Measurements from ENCODE around the gene CRKL.
A peak's percentile ranks its signal among the peaks of the same experiment; 100 is the strongest.
"Not testable (repeated sequence)": the region's sequence is repeated elsewhere in the genome, so short reads cannot be mapped to it uniquely, and the experiment has no call there.

Gene CRKL, protein sequence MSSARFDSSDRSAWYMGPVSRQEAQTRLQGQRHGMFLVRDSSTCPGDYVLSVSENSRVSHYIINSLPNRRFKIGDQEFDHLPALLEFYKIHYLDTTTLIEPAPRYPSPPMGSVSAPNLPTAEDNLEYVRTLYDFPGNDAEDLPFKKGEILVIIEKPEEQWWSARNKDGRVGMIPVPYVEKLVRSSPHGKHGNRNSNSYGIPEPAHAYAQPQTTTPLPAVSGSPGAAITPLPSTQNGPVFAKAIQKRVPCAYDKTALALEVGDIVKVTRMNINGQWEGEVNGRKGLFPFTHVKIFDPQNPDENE

DNA sequence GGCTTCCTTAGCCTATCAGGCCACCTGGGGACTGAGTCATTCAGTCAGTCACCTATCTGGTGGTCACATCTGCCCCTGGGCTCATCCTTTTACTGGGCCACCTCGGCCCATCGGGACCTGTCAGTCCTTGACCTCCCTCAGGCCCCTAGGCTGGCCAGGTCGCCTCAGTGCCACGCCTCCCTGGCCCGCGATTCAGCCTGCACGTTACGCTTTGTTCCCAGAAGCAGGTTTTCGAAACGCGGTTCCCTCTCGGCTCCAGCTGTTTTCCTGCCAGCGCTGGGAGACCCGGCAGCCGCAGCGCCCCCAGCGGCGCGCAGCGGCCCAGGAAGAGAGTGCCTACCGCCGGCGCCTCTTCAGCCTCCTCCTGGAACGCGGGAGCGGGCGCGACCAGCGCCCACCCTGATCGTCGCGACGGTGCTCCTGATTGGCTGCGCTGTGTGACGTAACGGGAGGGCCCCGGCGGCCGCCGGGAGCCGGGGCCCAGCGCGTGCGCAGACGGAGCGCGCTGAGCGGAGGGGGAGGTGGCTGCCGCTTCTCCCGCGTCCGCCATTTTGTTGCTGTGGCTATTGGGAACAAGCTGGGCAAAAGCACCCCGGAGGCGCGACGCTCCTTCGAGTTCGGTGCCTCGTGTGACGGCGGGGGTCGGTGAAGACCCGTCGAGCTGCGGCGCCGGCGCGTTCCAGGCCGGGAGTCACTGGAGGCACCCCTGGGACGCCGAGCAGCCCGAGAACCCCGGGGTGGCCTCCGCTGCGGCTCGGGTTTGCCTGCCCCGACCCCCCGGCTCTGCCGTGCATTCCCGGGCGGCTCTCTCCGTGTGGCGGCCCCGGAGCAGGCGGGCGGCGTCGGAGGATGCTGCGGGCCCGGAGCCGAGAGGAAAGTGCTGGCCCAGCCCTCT lies at the start of gene CRKL:
CRKL (plus strand) TSS at position 492 of the 895 bp plus-strand sequence. CDS start 528 bp downstream, outside the sequence.
- DNase-seq (ENCODE audit: low spot score): peak; percentile 100

GRCh38 chr22:20868025-20868962 lies 48.9 kb upstream of the CRKL start:
- DNase-seq (ENCODE audit: low spot score): no peak

DNA sequence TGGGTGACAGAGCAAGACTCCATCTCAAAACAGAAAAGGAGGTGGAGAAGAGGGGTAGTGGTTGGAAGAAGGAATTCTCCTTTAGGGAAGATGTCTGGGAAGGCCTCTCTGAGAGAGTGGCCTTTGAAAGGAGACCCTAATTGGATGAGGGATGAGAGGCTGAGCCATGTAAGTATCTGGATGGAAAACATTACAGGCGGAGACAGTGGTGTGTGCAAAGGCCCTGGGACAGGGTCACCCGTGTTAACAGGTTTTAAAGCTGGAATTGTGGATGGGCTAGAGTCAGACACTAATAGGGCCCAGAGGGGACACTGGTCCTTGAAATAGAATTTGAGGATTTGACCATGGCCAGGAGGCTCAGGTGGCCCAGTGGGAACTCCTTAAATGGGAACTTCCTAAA lies 48.0 kb upstream of the CRKL start:
- no peak for DNase-seq (ENCODE audit: low spot score)

DNA sequence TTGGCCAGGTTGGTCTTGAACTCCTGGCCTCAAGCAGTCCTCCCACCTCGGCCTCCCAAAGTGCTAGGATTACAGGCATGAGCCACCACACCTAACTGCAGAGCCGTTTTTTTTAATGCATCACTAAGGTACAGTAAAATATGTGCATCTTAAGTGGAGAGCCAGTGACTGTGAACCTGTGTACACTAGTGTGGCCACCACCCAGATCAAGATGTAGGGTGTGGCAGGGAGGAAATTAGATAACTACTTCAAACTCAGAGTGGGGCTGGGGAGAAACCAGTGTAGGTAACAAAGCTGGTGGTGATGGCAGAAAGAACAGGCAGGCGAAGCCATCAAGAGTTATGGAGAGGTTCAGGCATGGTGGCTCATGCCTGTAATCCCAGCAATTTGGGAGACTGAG lies 44.0 kb upstream of the CRKL start:
- DNase-seq (ENCODE audit: low spot score): no peak

GRCh38 chr22:20875296-20875695 lies 41.9 kb upstream of the CRKL start:
- no peak for DNase-seq (ENCODE audit: low spot score)

- DNase-seq (ENCODE audit: low spot score): peak; percentile 68
These were observed 39.5 kb upstream of the CRKL start for GRCh38 chr22:20877715-20878114.

DNA sequence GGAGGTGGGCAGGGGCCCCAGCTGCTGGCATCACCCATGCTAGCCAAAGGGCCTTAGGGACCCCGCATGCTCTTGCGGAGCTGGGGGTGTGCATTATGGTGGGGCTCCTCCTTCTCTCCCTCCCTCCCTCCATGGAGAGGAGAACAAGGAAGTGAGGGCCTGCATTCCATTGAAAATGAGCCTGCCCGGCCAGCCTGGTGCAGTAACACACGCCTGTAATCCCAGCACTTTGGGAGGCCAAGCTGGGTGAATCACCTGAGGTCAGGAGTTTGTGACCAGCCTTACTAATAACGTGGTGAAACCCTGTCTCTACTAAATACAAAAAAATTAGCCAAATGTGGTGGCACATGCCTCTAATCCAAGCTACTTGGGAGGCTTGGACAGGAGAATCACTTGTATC lies 36.0 kb upstream of the CRKL start:
- no peak for DNase-seq (ENCODE audit: low spot score)

DNA sequence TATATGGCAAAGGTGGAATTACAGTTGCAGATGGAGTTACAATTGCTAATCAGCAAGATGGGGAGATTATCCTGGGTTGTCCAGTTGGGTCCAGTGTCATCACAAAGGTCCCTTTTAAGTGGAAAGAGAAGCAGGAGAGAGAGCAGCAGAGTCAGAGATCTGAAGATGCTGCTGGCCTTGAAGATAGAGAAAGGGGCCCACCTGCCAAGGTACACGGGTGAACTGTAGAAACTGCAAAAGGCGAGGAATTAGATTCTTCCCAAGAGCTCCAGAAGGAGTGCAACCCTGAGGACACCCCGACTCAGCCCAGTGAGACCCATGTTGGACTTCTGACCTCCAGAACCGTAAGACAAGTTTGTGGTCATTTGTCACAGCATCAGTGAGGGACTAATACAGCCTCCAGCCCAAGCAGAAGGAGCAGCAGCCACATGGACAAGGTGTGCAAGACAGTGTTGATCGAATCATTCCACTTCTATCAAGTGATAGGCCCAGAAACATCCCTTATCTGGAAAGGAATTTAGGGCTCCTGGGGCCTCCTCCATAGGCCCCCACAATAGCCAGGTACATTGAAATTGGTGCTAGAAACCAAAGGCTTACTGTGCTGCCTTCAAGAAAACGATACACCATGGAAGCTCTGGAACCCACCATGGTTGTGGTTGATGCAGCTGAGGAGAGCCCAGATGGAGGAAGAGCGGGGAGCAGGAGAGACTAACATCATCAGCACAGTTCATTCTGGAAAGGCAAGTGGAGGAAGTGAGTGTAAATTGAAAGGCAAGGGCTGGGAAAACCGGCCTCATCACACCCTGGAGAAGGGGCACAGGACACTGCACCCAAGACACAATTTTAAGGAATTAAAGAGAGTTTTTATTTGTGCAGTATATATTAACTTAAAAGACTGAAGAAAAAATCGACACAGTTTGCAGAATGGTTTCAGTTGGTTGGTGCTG lies 35.1 kb upstream of the CRKL start:
- no peak for DNase-seq (ENCODE audit: low spot score)

- DNase-seq (ENCODE audit: low spot score): no peak
These were observed 34.4 kb upstream of the CRKL start for GRCh38 chr22:20882855-20883254.

DNA sequence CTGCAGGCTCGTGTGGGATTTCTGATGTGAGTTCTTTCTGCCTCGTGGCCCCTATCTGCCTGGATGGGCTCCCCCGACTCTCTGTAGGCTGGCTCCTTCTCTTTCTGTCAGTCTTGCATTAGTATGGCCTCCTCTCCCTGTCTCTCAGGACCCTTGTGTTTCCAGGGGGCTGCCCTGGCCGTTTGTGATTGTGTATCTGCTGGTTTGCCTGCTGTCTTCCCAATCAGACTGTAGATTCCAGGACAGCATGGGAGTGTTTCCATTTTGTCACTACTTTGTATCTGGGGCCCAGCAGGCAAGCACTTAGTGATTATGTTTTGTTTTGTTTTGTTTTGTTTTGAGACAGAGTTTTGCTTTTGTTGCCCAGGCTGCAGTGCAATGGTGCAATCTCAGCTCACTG lies 32.8 kb upstream of the CRKL start:
- DNase-seq (ENCODE audit: low spot score): no peak

DNA sequence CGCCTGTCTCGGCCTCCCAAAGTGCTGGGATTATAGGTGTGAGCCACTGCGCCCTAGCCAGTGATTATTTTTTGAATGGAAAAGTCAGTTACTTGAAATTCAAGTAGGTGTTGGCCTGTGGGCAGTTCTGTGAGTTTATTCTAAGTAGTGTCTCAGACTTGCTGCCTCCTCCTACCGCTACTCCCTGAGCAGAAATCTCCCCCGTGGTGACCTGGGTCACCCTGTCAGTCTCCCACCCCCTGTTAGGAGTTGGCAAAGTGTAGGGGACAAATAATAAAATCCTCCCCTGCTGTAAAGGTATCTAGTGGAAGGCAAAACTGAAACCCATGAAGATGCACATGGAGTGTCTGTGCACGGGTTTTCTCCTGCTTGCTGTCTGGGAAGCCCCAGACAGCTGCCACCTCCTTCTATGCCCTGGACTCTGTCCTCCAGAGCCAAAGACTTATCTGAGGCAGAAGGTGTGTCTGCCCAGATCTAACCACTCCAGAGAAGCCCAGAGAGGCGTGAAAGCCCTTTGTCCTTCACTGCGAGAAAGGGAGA lies 32.1 kb upstream of the CRKL start:
- DNase-seq (ENCODE audit: low spot score): no peak

DNA sequence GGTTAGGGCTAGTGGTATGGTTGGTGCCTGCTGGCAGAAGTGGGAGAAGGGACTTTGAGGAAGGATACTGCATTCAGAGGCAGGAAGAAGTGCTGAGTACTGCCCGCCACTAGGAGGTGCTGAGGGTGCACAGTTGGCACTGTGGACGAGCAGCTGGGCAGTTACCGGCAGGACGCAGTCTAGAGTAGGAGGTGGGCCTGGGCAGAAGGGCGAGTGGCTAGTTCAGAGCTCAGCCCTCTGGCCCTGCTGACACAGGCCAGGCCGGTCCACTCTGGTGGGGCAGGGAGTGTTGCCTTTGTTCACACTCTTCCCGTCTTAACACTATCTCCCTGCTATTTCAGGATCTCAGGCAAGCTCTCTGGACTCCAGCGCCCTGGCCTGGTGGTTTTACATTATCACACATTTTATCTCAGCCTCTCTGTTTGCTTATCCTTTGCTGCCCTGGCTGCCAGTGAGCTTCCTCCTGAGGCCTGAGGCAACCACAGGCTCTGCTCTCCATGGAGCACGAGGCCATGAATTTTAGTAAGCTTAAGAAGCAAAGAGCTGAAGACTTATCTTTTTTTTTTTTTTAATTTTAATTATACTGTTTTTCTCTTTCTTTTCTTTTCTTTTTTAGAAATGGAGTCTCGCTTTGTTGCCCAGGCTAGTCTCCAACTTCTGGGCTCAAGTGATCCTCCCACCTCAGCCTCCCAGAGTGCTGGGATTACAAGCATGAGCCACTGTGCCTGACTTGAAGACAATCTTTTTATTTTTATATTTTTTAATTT lies 31.5 kb upstream of the CRKL start:
- DNase-seq (ENCODE audit: low spot score): peak; percentile 86

- DNase-seq (ENCODE audit: low spot score): no peak
These were observed 29.8 kb upstream of the CRKL start for GRCh38 chr22:20887375-20887774.

- DNase-seq (ENCODE audit: low spot score): no peak
These were observed 28.0 kb upstream of the CRKL start for GRCh38 chr22:20889025-20889704.

- no peak for DNase-seq (ENCODE audit: low spot score)
These were observed 27.2 kb upstream of the CRKL start for GRCh38 chr22:20889904-20890540.

DNA sequence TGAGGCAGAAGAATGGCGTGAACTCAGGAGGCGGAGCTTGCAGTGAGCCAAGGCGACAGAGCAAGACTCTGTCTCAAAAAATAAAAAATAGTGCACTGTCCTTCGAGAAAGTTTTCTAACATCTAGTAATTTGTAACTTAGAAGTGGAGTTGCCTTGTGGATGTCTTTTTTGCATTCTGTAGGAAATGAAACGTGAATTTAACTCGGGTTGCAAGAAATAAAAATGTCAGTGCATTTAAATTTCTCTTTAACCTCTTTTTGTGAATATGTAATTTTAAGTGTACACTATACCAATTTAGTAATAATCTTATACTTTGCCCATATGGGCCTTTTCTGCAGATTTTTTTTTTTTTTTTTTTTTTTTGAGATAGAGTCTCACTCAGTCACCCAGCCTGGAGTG lies 26.2 kb upstream of the CRKL start:
- DNase-seq (ENCODE audit: low spot score): no peak

- not testable (repeated sequence) for DNase-seq (ENCODE audit: low spot score)
These were observed 19.5 kb upstream of the CRKL start for GRCh38 chr22:20897737-20898136.

GRCh38 chr22:20899827-20900423 lies 17.3 kb upstream of the CRKL start:
- DNase-seq (ENCODE audit: low spot score): no peak

Measured in COLO829 (cell line).